Inferior parietal cortex (tissue), 1 donor: ENCODE measurements around the gene TOR2A.

Source experiments
- DNase-seq: peaks from one replicate; pipeline ENCODE4 v3.0.0-alpha.2; 2016; ENCODE audit errors: extremely low spot score

Gene TOR2A

DNA sequence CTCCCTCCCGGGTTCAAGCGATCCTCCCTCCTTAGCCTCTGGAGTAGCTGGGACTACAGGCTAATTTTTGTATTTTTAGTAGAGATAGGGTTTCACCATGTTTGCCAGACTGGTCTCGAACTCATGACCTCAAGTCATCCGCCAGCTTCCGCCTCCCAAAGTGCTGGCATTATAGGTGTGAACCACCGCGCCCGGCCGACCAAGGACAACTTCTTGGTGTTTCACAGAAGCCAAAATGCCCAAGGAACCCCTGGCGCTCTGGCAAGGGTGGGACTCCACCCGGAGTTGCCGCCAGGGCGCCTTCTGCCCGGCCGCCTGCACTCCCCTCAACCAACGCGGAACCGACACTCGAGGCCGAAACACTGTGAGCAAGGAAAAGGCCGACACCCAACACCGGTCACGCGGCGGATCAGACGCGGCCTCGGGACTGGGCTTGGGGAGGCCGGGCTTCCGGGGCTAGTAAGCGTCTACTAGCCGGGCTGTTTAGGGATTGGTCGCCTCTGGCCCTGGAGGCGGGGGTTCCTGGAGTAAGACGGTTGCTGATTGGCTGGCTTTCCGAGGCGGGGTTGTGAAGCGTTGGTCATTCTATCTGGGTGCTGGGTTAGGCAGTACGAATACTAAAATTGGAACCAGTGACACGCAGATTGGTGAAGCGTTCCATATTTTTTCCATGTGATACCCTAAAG is 36.0 kb downstream of the TOR2A start:
- DNase-seq: peak; percentile 97

DNA sequence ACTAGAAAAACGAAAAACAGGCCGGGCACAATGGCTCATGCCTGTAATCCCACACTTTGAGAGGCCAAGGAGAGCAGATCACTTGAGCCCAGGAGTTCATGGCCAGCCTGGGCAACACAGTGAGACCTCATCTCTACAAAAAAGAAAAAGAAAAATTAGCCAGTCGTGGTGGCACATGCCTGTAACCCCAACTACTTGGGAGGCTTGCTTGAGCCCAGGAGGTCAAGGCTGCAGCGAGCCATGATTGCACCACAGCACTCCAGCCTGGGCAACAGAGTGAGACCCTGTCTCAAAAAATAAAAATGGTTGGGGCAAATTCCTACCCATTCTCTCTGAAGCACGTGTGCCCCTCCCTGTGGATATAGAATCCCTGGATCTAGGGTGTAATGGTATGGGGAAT is 36.7 kb downstream of the TOR2A start:
- DNase-seq: no peak

DNA sequence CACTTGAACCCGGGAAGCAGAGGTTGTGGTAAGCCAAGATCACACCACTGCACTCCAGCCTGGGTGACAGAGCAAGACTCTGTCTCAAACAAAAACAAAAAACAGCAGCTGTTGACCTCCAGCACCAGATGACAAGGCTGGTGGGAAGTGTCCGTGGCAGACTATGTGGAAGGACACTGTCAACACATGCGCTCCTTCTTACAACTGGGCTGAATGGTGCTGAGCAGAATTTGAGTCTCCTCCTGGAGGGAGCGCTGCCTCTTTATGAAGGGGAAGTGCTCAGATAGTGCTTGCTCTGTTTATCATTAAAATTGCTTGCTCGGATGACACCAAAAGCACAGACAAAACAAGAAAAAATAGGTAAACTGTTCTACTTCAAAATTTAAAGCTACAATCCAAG is 37.5 kb downstream of the TOR2A start:
- DNase-seq: no peak

DNA sequence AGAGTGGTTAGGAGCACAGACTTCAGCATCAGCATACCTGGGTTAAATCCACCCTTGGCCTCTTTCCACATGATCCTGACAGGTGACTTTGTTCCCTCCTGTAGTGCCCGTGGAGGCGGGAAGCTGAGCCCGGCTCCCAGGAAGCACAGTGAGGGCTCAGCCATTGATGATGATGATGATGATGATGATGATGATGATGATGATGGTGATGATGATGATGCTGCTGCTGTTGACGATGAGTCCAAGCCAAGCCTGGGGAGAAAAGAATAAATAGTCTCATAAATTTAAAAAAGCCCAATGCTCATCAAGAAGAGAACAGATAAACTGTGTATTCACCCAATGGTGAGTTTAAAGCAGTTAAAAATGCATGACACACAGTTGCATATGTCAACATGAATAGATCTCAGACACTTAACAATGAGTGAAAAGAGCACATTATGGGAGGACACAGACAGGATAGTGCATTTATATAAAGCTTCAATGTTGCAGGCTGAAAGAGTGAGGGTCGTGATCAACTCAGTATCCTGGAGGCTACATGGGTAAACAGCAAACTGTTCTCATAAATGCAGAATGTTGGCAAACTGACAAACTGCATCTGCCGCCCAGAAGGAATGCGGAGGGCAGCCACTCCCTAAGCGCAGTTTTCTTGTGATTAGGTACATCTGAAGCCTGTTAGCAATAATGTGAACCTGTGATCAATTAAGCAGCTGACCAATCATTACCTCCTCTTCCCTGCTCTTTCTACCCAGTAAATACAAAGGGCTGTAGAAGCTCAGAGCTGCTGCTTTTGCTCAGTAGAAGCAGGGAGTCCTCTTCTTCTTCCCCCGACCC is 40.0 kb downstream of the TOR2A start:
- DNase-seq: no peak

DNA sequence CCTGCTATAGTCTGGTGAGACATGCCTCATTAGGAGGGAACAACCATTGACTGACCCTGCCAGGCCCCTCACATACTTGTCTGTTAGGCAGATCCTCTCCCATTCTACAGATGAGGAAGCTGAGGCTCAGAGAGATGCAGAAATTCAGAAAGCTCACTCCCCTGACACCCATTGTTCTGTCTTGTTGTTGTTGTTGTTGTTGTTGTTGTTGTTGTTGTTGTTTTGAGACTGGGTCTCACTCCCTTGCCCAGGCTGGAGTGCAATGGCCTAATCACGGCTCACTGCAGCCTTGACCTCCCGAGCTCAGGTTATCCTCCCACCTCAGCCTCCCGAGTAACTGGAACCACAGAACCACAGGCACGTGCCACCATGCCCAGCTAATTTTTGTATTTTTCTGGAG is 41.4 kb downstream of the TOR2A start:
- no peak for DNase-seq

DNA sequence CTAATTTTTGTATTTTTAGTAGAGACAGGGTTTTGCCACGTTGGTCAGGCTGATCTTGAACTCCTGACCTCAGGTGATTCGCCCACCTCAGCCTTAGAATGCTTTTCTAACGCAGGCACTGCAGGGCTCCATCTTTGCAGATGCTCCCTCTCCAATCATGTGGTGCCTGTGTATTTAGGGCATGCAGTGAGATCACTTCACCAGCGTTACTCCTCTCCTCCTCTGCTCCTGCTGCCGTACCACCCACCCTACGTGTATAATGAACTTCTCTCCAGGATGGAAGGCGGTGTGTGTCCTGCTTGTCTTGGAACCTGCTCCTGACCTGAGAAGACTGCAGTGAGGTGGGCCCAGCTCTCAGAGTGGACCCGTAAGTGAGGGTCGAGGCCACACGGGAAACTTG is 42.0 kb downstream of the TOR2A start:
- peak; percentile 41 for DNase-seq

DNA sequence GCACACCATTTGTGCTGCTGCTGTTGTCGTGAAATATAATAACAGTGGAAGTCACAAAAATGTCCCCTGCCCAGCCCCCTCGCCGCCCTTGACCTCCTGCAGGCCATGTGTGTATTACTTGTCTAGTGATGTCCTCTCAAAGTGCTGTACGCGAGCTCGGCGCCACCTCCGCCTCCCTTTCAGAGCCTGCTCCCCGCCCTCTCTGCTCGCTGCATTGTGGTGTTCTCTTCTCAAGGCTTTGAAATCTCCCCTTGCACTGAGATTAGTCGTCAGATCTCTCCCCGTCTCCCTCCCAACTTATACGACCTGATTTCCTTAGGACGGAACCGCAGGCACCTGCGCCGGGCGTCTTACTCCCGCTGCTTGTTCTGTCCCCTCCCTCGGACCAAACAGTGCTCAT is 43.0 kb downstream of the TOR2A start:
- DNase-seq: no peak

DNA sequence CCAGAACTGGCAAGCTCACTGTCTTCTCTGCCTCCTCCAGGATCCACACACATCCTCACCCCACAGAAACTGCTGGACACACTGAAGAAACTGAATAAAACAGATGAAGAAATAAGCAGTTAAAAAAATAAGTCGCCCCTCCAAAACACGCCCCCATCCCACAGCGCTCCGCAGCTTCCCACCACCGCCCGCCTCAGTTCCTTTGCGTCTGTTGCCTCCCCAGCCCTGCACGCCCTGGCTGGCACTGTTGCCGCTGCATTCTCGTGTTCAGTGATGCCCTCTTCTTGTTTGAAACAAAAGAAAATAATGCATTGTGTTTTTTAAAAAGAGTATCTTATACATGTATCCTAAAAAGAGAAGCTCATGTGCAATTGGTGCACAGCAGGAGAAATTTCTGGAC is 44.4 kb downstream of the TOR2A start:
- DNase-seq: no peak

DNA sequence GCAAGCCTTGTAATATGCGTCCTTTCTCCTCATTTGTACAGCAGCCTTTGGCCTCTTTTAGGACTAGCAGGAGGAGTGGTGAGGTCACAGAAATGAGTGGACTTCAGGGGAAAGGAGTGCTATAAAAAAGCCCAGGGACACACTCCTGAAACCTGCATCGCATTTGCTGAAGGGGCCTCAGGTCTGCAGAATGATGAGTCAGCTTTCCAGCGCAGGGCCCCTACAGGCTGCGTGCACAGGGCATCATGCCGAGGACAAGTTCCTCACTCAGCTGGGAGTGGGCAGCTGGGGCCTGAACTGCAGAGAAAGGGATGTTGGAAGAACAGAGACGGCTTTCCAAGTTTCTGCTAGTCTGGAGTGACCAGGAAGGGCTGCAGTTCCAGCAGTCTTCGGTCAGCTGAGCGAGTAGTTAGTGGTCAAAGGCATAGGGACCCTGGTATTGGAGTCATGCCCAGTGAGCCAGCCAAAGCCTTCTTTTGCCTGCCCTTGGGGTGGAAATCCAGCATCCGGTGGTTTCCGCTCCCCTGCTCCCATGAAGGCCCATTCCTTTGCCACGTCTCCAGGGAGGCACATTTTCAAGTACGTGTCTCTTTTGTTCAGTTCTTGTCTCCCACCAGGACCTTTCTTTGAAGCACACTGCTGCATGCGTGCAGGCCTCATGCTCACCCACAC is 45.6 kb downstream of the TOR2A start:
- DNase-seq: no peak

DNA sequence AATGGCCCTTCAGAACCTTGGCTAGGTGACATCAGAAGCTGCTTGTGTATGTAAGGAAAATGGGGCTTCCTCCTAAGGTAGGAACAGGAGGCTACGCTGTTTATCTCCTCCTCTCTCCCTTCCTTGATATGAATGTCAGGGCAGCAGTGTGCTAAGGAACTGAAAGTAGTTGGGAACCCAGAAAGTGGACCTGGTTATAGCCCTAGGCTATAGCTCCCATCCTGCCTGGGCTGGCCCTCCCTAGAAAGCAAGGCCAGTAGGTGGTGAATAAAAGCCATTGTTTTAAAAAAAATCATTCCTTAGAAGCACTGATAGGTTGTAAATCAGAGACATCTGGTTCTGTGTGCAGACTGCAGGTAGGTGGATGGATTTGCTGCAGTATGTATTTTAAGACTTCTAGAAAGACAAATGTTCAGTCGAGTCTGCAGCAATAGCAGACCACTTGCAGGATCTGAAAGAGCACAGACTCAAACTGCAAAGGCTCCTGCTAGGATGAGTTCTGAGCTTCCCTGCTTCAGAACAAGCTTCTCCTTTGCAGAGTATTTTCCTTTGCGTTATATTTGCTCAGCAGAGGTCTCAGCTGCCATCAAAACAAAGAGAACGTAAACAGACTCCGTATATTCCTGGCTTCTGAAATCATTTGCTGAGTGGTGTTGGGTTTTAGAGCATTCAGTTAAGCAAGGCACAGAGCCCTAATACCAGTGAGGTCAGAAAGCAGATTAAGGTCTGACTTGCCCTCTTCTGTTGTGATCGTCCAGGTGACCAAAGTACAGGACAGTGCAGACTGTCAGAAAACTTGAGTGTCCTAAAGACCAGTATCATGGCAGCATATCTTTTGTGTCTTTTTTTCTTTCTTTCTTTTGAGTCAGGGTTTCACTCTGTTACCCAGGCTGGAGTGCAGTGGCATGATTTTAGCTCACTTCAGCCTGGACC is 48.4 kb downstream of the TOR2A start:
- DNase-seq: peak; percentile 33

DNA sequence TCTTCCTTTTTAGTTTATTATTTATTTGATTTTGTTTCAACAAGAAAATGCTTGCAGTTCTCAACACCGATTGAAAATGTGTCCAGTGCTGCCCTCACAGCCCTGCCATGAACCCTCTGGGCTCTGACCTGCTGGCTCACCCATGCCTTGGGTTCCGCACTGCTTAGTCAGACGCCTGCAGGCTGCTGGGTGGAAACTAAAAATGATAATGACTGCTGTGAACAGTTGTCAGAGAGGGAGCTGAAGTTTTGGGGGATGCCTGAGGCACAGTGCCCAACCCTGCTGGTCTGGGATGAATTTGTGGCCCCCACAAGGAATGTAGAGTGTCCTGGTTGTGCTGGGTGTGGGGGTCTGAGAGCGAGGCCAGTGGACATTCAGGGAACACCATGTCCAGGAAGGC is 50.5 kb downstream of the TOR2A start:
- DNase-seq: no peak

DNA sequence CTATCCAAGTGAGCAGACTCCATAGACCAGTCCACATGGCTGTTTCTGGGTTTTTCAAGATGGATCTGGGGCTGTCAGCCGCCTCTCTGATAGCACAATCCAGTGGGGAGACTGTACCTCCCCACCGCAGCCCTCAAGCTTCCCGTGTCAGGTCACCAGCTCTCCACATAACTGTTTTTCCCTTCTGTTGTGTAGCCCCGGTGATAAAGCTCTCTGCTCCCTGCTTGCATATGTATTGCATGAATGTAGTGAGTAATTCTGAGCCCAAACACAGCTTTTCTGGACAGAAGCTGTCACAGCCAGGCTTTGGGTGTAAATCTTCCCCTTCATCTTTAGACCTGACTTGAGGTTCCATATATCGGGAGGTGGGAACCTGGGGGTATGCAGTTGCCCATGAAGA is 51.4 kb downstream of the TOR2A start:
- DNase-seq: no peak

DNA sequence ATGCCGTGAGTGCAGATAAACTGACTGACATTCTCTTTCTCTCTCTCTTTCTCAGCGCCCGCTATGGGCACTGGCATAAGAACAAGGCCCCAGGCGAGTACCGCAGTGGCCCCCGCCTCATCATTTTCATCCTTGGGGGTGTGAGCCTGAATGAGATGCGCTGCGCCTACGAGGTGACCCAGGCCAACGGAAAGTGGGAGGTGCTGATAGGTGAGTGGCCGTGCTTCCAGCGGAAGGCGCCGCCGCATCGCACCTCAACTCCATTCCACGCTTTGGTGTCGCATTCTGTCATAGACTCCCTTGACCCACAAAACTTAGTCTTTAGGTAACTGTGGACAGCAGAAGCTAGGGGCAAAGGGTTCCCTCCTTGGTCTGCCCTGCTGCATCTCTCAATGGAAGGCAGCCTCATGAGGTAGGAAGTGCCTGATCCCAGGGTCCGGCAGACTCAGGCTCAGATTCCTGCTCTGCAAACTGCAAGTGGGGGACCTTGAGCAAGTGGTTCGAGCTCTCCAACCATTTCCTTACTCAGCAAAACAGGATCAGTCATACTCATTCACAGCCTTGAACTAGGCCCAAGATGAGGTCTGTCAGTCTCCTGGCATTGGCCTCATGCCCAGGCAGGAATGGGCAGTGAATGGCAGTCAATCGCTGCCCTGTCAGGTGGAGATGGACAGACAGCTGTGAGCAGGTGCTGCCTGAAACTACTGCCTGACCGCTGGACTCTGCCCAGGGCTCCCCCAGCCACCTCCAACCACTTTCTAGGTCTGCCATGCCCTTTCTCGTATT is 52.5 kb downstream of the TOR2A start:
- no peak for DNase-seq
